Right lobe of liver (tissue), 6 donors: ENCODE data around the gene CD22. TPM values are rescaled to one million over a fixed set of nuclear protein-coding genes. Genes with fewer than 3 reads are reported as not detected.

Source experiments
- ATAC-seq, 4 donors: fragments of 200-7000 bp; cut with Tn5 transposase; one replicate each; pipeline ENCODE4 v1.9.1; 2020; ENCODE audit warnings: mild to moderate bottlenecking in 4 of 4, moderate library complexity in 4 of 4
- DNase-seq, 3 donors: peaks; one replicate each; pipeline ENCODE4 v3.0.0-alpha.2; 2020
- H3K27ac ChIP-seq, 3 donors: fragments of 200-600 bp; one replicate each; pipeline ENCODE4 v1.8.0; 2022
- H3K27me3 ChIP-seq, 2 donors: fragments of 200-600 bp; one replicate each; pipeline ENCODE4 v1.8.0; 2022
- H3K36me3 ChIP-seq, 4 donors: fragments of 200-600 bp; sonication (generic) in 1 of 4; one replicate each; pipeline versions ENCODE4 v1.5.1 to v1.8.0; 2017 to 2022; ENCODE audit warnings: control low read depth in 1 of 4
- H3K4me1 ChIP-seq, 4 donors: fragments of 200-600 bp; sonication (generic) in 1 of 4; one replicate each; pipeline versions ENCODE4 v1.5.1 to v1.8.0; 2017 to 2022; ENCODE audit warnings: control low read depth in 1 of 4
- H3K4me3 ChIP-seq, 3 donors: fragments of 200-600 bp; one replicate each; pipeline ENCODE4 v1.8.0; 2022
- H3K9me3 ChIP-seq, 4 donors: fragments of 200-600 bp; sonication (generic) in 1 of 4; one replicate each; pipeline versions ENCODE4 v1.5.1 to v1.8.0; 2017 to 2022; ENCODE audit warnings: control low read depth in 1 of 4
- POLR2A ChIP-seq: fragments of 450-650 bp; IDR thresholded peaks from one replicate; pipeline ENCODE4 v1.6.1; 2017; ENCODE audit warnings: antibody characterized with exemption, mild to moderate bottlenecking
- WGBS: methylation state at CpG from one replicate; pipeline ENCODE4 v1.1.6; 2018; ENCODE audit warnings: low coverage, low lambda C conversion rate; ENCODE audit not compliant: insufficient coverage; ENCODE audit errors: missing lambda C conversion rate; 5-methylcytosine and 5-hydroxymethylcytosine counted together
- intact Hi-C, 2 donors: fragments of 100-400 bp; cut with DNase I; formaldehyde crosslinking; loops; one replicate each; pipeline versions ENCODE4 v1.11.2 to v1.14.1; 2022
- total RNA-seq, 6 experiments: library from RNA; depleted of rRNA in 2 of 6; stranded (reverse); fragments of >200 nt in 2 of 6; fragmentation: NEBNext Ultra II Directional in 3 of 6; extraction: Animal tissue kit (Norgen Biotek cat#: 25700) in 3 of 6; gene quantifications; one replicate each; pipeline versions ENCODE4 v1.1.0 to v1.2.4, GENCODE V29; 2016 to 2023
- TF ChIP-seq, protein P1 (sequence below), 4 donors: fragments of 200-600 bp in 3 of 4; fragments of 450-650 bp in 1 of 4; IDR thresholded peaks; one replicate each; pipeline versions ENCODE4 v1.5.1 to v1.8.0; 2016 to 2022; ENCODE audit warnings: antibody characterized with exemption in 4 of 4, mild to moderate bottlenecking in 2 of 4
- donor health status: DM: no; HTN: yes; CAD: no.
- donor health status: DM: no; HTN: no; CAD: no.
- donor health status: DM: no; HTN: no; CAD: no.
- donor health status: DM: no; HTN: yes; CAD: no.
- donor health status: DM: no; HTN: yes; CAD: no.

CD22 gene
- total RNA-seq, 6 experiments from 2014 or later = 0.39 to 1.3 (median 0.96) TPM

DNA sequence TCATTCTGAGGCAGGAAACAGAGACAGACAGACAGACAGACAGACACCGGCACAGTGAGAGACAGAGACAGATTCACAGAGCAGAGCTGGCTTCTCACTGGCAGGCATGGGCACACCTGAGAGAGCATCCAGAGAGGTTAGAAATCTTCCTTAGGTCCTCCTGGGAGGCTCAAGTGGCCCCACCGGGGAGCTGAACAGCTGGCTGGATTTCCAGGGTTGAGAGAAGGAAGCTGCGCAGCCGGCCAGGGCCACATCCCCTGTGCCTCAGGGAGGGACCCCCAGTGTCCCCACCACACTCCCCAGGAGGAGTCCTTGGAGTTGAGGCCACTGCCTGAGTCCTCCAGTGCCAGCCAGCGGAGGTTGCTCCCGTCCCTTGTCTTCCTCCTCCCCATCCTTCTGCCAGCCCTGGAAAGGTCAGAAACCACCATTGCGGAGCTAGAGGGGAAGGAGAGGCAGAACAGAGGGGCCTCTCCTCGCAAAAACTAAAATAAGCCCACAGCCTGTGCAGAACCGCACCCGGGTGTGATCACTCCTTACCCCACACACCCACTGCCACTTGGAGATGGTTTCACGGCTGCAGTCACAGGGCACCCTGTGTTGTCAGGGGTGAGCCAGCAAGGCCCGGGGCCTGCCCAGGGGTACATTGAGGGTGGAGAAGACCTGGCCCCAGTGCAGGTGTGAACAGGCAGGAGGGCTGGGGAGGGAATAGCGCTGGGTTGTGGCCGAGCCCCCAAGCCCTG, 33.4 kb downstream of the CD22 start:
- no peaks in the 10 kb centered on the region for H3K9me3 ChIP-seq
- H3K4me1 ChIP-seq = no peaks in the 10 kb centered on the region
- no peak overlapping the region for H3K4me3 ChIP-seq
- no peaks in the 10 kb centered on the region for H3K27me3 ChIP-seq
- ATAC-seq = no peak
- no peak for DNase-seq
- WGBS = 92% methylated on average over 2 of the region's 14 CpGs
- H3K27ac ChIP-seq = no peak overlapping the region
- H3K36me3 ChIP-seq = no peaks in the 10 kb centered on the region
- intact Hi-C loops = no loop called here
- TF ChIP-seq, protein P1, sequence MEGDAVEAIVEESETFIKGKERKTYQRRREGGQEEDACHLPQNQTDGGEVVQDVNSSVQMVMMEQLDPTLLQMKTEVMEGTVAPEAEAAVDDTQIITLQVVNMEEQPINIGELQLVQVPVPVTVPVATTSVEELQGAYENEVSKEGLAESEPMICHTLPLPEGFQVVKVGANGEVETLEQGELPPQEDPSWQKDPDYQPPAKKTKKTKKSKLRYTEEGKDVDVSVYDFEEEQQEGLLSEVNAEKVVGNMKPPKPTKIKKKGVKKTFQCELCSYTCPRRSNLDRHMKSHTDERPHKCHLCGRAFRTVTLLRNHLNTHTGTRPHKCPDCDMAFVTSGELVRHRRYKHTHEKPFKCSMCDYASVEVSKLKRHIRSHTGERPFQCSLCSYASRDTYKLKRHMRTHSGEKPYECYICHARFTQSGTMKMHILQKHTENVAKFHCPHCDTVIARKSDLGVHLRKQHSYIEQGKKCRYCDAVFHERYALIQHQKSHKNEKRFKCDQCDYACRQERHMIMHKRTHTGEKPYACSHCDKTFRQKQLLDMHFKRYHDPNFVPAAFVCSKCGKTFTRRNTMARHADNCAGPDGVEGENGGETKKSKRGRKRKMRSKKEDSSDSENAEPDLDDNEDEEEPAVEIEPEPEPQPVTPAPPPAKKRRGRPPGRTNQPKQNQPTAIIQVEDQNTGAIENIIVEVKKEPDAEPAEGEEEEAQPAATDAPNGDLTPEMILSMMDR (IDR thresholded peaks at IDR 0.05) = no peak
- TF ChIP-seq POLR2A = no peak

DNA sequence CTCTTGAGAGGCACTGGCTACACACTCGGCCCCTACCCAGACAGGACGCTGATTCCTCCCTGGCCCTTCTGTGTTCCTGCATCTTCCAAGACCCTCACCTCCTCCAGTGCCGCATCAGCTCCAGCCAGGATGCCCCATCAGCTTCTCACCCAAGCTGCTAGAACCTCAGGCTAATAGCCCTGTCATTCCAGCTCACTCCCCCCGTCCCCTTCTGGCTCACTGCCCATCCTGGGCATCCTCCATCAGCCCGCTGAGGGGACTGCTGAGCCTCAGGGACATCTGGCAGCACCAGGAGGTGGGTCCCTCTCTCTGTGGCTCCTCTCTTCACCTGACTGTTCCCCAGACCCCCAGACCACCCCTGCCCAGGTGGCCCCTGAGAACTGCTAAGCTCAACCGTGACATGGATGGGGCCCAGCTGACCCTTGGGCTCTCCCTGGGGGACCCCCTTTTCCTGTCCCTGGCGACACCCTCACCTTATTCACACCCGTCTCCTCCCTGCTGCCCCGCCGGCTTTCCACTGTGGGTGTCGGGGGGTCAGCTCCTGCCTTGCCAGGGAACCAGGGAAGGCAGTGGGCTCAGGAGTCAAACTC, 34.1 kb downstream of the CD22 start:
- intact Hi-C loops = no loop called here
- no peaks in the 10 kb centered on the region for H3K9me3 ChIP-seq
- no peak overlapping the region for H3K27ac ChIP-seq
- TF ChIP-seq, protein P1 (IDR thresholded peaks at IDR 0.05) = no peak
- no peak for TF ChIP-seq POLR2A
- H3K4me3 ChIP-seq = no peak overlapping the region
- DNase-seq (no peak), ATAC-seq (no peak)
- no peaks in the 10 kb centered on the region for H3K4me1 ChIP-seq
- no peaks in the 10 kb centered on the region for H3K36me3 ChIP-seq
- WGBS = 80% methylated on average over 2 of the region's 11 CpGs
- H3K27me3 ChIP-seq = no peaks in the 10 kb centered on the region

DNA sequence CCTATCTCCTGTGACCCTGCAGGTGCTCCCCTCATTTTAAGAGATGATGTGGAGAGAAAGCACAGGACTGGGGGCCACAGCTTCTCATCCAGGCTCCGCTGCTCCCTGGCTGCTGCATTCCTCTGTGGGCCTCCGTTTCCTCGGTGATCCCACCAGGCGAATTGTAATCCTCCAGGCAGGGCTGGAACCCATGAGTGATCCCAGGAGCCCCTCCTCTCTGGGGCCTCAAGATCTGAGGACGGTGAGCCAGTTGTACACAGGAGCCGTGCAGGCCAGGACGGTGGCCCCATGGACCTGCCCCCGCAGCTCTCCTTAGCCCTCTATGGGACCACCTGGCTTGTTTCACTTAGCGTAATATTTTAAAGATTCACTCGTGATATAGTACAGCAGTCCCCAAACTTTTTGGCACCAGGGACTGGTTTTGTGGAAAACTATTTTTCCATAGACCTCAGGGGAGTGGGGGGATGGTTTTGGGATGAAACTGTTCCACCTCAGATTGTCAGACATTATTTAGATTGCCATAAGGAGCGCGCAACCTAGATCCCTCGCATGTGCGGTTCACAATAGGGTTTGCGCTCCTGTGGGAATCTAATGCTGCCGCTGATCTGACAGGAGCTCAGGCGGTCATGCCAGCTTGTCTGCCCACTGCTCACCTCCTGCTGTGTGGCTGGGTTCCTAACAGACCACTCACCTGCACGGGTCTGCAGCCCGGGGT, 34.9 kb downstream of the CD22 start:
- WGBS = 57% methylated on average over 4 of the region's 19 CpGs
- no peak for DNase-seq
- ATAC-seq = no peak
- H3K9me3 ChIP-seq = no peaks in the 10 kb centered on the region
- H3K36me3 ChIP-seq = no peaks in the 10 kb centered on the region
- H3K4me1 ChIP-seq = no peaks in the 10 kb centered on the region
- no peak for TF ChIP-seq POLR2A
- TF ChIP-seq, protein P1 (IDR thresholded peaks at IDR 0.05) = no peak
- no peak overlapping the region for H3K27ac ChIP-seq
- intact Hi-C loops = no loop called here
- H3K4me3 ChIP-seq = no peak overlapping the region
- no peaks in the 10 kb centered on the region for H3K27me3 ChIP-seq

DNA sequence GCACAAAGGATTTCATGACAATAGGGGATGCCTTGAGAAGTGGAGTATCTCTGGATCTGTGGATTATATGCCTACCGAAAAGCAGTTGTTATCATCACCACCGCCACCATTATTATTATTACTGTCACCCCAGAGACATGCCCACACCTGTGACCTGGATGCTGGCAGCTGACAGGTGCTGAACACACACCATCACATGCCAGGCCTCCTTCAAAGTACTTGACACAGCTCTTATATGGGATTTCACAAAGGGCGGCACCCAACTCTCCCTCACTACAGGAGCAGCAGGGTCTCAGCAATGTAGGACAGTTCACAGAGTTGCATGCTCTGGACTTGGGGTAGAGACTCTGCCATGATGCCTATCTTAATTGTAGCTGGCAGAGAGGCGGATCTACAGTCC, 36.3 kb downstream of the CD22 start:
- DNase-seq (no peak), ATAC-seq (no peak)
- H3K4me3 ChIP-seq = no peak overlapping the region
- no peak overlapping the region for H3K27ac ChIP-seq
- no peaks in the 10 kb centered on the region for H3K36me3 ChIP-seq
- WGBS = no CpG with 5 or more reads among the region's 4 CpGs
- H3K27me3 ChIP-seq = no peaks in the 10 kb centered on the region
- H3K9me3 ChIP-seq = no peaks in the 10 kb centered on the region
- TF ChIP-seq, protein P1 (IDR thresholded peaks at IDR 0.05) = no peak
- no peak for TF ChIP-seq POLR2A
- intact Hi-C loops = no loop called here
- no peaks in the 10 kb centered on the region for H3K4me1 ChIP-seq
